HG03135 (cell line): ENCODE data around the gene THEMIS2.

Experiments used
- ATAC-seq: cut with Tn5 transposase; IDR thresholded peaks from one replicate; pipeline ENCODE4 v1.9.1; 2021; ENCODE audit warnings: mild to moderate bottlenecking, moderate library complexity; ENCODE audit not compliant: unreplicated experiment

The THEMIS2 gene

GRCh38 chr1:27885114-27885528, 12.8 kb downstream of the THEMIS2 start:
- ATAC-seq: no peak

GRCh38 chr1:27885621-27886352, 13.4 kb downstream of the THEMIS2 start:
- ATAC-seq: no peak

DNA sequence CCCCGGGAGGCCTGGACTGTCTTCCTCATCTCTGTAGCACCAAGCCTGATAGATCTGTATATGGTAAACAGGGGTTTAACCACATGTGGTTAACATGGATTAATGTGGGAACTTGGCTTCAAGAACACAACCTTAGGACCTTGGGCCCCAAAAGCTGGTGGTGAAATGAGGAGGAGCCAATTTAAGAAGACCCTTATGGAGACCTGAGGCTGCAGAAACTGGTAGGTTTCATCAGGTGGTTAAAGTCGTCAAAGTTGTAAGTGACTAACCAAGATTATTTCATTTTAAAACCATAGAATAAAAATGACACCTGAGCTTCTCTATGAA, 14.0 kb downstream of the THEMIS2 start:
- no peak for ATAC-seq

DNA sequence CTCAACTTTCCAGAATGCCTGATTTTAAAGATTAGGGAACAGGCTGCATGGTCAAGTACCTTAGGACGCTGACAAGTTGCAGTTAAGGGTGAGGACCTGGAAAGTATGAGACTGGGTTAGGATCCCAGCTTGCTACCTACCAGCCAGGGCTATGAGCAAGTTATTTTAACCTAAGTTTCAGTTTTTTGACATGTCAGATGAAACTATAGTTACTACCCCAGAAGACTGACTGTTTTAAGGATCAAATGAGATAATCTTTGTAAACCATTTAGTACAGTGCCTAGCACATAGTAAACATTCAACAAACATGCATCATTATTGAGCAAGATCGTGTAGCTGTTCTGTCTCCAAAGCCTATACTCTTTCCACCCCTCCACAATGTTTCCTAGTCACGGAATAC, 14.4 kb downstream of the THEMIS2 start:
- no peak for ATAC-seq

DNA sequence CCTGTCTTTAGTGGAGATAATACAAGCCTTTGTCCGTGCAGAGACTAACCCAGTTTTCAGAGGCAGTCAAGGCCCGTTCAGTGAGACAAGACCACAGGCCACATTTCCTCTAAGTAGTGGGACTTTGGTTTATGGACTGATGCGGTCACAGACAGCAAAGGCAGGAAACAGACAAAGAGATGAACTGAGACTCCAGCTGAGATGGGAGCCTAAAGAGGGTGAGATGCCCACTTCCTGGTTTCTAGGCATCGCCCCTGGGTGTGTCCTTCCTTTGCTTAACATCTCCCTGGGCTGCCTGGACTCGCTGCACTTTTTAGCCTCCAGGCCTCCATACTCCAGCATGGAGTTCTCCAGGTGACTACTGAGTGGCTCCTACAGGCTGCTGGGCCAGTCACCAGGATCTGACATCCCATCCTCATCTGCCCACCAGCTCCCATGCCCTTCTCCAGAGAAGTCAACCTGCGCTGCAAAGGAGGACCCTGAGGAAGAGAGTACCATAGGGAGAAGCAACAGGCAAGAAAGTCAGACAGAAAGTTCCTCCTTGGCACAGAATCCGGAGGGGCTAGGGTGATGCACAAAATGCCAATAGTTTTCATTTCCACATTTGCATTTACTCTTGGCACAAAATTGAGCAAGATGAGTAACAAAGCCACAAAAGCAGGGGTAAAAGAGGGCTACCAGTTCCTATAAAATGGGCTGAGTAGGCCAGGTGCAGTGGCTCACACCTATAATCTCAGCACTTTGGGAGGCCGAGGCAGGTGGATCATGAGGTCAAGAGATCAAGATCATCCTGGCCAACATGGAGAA, 15.1 kb downstream of the THEMIS2 start:
- ATAC-seq: no peak

GRCh38 chr1:27889506-27889905, 17.2 kb downstream of the THEMIS2 start:
- ATAC-seq: no peak

DNA sequence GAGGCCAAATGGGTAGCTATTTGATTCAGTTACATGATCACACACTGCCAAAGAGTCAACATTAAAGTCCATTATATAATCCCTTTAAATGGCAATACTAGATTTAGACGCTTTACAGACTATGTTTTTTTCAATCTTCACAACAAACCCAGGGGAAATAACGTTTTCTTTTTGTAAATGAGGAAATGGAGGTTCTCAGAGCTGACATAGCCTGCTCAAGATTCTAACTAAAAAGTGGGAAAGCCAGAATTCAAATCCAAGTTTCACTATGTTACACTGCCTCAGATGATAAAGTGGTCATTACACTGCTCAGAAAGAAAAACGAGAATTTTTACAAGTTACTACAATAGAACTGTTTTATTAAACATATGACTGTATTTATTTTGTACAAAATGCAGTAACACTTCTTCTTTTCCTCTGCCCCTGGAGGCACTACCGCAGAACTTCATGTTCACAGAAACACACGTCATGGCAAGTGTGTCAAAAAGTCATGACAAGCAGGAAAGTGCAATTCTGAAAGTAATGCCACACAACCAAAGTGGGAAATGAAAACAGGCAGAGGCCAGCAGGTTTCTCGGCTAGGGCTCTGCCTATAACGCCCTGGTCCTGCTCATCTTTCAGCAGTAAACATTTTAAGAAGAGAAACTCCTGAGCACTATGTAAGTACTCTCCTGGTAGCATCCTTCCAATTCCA, 19.0 kb downstream of the THEMIS2 start:
- ATAC-seq: no peak

DNA sequence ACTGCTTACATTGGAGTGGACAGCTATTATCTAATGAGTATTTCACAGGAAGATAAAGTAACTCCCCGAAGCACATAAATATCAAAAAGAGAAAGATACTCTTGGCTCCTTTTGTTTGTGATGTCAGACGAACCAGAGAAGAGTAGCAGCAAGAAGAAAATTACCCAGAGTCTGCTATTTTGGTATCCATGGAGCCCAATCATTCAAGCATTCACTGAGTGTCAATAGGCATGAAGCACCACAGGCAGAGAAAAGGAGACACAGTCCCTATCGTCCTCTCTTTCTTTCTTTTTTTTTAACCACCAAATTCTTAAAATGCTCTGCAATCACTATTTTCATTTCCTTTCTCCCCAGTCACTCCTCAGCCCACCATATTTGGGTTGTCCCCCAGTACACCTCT, 22.2 kb downstream of the THEMIS2 start:
- no peak for ATAC-seq

DNA sequence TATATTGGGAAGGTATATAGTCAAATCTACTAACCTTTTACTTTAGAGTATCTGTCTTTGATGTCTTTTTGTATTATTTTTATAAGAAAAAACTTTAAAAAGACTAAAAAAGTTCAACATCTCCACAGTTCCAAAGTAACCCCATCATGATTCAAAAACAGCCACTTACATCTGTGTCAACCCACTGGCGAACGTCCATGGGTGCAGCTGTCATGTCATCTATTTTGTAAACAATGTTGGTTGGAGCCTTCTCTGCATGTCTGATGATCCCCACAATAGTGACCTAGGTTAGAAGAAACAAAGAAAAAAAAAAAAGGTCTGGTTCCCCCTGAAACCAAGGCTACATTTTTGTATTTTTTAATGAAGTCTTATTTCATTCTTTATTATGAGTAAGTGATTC, 34.4 kb downstream of the THEMIS2 start:
- ATAC-seq: no peak

DNA sequence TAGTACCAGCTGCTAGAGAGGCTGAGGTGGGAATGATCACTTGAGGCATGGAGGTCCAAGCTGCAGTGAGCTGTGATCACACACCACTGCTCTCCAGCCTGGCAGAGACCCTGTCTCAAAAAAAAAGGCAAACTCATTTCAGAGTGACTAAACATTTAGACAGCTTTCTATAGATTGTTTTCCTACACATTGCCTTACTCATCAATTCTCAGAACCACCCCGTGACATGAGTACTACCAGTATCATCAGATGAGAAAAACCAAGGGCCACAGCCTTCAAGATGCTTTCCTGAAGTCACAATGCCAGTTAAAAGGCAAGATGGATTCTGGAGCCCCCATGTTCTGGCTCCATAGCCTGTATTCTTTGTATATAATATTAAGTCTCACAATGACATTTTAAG, 40.1 kb downstream of the THEMIS2 start:
- ATAC-seq: no peak

- no peak for ATAC-seq
Observed at GRCh38 chr1:27915082-27915575, 42.8 kb downstream of the THEMIS2 start.

GRCh38 chr1:27922272-27922671, 49.9 kb downstream of the THEMIS2 start:
- ATAC-seq: no peak

- ATAC-seq: no peak
Observed at GRCh38 chr1:27928216-27928954, 56.0 kb downstream of the THEMIS2 start.

DNA sequence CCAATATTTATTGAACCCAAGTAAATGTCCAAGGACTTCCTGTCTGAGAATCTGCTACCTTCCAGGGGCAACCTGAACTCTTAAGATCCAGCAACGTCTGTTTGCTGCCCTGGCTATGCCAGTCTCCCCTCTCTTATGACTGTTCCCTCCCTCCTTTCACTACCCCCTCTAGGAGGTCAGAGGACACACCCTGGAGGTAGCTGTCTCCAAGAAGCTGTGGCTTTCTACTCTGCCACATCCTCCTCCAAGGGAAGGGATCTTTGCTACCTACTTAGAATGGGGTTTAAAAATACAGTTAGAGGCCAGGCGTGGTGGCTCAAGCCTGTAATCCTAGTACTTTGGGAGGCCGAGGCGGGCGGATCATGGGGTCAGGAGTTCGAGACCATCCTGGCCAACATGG, 58.8 kb downstream of the THEMIS2 start:
- no peak for ATAC-seq

- no peak for ATAC-seq
Observed at GRCh38 chr1:27931759-27932158, 59.4 kb downstream of the THEMIS2 start.

DNA sequence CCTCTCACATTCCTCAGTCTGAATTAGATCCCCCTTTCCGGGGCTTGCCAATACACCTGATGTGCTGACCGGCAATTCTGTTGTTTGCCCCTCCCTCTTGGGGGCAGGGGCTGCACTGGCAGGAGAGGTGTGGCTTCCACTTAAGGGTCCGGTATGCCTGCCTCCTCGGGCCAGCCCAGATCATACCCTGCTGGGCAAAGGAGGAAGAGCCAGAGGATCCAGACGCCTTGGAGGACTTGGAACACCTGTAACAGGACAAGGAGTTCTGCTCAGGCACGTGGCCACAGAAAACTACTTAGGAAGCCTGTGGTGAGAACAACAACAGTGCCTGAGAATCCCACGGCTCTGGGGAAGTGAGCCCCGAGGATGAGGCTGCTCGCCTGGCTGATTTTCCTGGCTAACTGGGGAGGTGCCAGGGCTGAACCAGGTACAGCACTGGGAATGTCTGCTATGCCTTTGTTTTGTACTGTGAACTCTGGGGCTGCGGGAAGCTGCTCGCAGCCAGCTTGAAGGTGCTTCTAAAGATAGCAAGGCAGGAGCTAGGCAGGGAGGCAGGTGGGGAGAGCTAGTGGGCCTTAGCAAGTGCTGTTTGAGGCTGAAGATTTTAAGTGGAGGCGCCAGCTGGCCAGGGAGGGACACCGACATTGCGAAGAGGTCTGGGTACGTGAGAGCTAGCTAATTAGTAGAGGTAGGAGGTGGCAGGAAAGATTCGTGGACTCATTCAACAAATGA, 62.6 kb downstream of the THEMIS2 start, which contains the start of gene SMPDL3B:
Gene SMPDL3B, plus strand, starts transcription at position 183 of the 732 bp plus-strand sequence. Its CDS starts 184 bp downstream, at position 367.
- ATAC-seq: no peak

DNA sequence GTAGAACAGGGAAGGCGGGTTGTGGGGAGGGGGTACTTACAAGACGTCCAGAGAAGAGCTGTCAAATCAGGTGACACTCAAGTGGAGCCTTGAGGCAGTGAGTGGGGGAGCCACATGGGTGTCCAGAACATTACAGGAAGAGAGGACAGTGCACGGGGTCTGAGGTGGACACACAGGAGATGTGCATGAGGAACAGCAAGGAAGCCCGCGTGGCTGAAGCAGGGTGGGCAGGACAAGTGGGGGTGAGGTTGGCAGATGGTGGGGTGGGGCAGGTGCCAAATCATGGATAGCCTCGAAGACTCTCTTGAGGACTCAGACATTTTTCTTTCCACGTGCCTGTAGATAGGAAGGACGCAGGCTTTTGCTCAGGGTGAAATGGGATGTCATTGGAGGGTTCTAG, 63.4 kb downstream of the THEMIS2 start:
- no peak for ATAC-seq
